GM19324 (cell line): ENCODE measurements around the gene SERTAD2.

ENCODE experiments used
- ATAC-seq: cut with Tn5 transposase; IDR thresholded peaks from one replicate; pipeline ENCODE4 v1.9.1; 2021; ENCODE audit warnings: mild to moderate bottlenecking, moderate library complexity; ENCODE audit not compliant: unreplicated experiment, low FRiP score

The SERTAD2 gene

DNA sequence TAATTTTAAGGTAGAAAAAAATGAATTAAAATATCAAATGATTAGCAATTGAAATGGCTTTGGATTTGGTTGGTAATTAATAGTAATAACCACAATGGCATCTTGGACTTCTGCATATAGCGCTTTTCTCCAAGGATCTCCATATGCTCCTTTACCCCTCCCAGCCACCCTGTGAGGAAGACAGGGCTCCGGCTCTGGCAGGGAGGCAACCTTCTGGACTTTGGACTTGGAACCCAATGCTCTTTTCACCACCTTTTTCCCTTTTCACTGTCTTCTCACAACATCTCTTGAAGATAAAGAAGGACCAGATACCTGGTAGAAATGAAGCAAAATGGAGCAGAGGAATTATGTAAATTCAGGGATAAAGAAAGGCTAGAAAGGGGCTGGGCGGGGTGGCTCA, 23.8 kb upstream of the SERTAD2 start:
- ATAC-seq = no peak

DNA sequence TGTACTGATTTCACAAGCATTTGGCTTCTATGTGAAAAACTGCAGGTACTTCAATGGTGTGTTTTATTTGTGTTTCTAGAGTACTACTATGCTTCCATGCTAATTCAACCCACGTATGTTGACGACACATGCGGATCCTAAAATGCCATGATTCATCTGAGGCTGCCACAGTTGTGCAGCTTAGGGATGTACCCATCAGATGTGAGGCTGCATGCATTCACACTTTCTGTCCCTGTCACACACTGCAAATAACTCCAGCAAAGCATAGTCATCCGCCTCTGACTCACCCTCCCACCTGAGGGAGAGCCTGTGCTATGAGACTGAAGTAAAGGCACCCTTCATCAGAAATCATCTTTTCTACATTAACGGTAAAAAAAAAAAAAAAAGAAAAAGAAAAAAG, 22.1 kb upstream of the SERTAD2 start:
- no peak for ATAC-seq

DNA sequence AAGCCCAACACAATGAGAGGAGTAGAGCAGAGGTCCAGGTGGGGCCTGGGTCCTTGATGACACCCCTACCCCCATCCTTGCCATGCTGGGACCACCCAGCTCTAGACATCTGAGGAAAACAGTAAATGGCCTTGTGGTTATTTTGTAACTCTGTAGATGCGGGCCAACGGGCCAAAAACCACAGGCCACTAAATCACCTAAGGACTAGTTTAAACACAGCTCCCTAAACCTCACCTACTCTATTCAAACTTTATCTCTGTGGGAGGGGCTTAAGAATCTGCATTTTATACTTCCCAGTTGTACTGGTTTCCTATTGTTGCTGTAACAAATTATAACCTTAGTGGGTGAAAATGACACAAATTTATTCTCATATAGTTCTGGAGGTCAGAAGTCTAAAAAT, 19.0 kb upstream of the SERTAD2 start:
- no peak for ATAC-seq

DNA sequence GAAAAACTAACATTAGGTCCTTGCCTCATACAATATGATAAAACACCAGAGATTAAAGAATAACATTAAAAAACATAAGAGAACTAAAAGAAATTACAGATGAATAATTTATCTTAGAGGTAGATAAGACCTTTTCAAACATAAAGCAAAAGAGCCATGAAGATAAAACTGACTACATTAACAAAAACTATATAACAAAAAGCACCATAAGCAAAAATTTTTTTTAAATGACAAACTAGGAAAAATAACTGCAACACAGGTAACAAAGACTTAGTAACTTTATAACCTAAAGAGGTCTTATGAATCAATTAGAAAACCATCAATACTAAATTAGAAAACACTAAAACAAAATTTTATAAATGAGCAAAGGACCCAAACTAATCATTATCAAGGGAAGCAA, 16.3 kb upstream of the SERTAD2 start:
- no peak for ATAC-seq

DNA sequence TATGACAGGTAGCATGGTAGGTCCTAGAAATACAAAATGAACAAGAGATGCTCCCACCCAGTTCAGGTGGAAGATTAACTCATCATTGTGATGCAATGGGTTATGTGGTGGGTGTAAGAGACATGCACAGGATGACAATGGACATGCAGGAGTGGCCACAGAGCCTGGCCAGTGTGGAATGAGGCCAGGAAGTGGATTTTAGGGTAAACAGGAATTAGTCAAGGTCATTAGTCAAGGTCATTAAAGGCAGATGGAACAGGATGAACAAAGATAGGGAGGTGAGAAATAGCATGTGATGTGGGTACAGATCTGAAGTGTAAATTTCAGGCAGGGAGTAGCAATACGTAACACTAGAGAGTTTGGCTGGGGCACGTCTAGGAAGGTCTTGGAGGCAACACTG, 15.6 kb upstream of the SERTAD2 start:
- no peak for ATAC-seq

DNA sequence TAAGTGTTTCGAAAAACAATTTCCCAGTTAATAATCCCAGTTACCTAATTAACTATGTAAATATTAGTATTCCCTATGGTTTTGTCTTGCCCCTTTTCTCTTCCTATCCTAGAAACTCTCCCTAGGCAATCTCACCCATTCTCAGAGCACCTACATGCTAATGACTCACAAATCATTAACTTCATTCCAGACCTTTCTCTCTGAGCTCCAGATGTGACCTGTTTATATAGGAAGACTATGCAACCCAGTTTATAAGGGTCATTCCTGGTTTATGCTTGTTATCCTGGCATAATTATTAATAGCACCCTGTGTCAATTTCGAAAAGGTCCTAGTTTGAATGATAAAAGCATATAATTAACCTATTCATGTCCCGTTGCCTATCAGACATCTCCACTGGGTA, 14.8 kb upstream of the SERTAD2 start:
- no peak for ATAC-seq

DNA sequence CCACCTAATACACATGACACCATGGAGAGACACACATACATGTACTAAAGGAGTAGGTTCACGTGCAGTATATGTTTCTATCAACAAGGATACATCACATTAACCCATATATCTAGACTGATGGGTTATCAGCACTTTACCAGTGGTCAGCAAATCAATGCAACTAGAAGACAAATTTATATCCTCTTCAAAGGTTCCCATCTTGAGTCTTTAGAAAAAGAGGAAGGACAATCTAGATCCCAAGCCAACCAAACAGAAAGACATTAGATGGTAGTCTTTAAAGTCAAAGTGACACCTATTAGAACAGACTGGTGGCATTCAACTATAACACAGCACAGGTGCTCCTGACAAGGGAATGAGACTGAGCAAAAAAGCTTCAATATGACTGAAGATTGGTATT, 13.8 kb upstream of the SERTAD2 start:
- peak; percentile 36 for ATAC-seq

DNA sequence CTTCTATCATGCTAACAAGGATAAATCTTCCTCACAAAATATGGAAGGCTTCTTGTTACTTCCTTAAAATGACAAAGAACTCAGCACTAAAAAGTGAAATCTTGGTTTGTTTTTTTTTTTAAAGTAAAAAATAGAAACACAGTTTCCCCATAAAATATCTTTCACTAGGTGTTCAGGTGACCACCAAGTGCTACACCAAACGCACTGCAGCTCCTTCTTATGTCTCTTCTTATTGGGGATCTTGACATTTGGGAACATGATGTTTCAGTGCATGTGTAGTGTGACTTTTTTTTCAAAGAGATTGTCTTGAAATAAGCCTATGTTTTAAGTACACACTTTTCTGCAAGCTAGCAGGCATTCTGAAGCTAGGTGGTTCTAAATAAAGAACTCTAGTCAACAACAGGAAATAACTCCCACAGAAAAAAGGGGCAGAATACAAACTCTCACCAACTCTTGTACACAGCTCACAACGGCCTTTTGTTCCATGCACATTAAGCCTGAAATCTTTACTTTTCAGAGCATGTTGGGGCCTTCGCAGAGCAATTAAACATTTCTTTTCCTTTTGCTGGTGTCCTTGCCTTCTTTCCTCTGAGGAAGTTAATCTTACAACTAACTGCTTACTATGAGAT, 13.2 kb upstream of the SERTAD2 start:
- peak; percentile 63 for ATAC-seq

DNA sequence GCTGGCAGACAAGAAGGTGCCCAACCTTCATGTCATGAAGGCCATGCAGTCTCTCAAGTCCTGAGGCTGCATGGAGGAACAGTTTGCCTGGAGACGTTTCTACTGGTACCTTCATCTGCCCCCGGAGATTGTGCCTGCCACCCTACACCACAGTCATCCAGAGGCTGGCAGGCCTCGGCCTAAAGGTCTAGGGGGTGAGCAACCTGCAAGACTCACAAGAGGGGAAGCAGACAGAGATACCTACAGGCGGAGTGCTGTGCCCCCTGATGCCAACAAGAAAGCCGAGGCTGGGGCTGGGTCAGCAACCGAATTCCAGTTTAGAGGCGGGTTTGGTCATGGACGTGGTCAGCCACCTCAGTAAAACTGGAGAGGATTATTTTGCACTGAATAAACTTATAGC, 12.0 kb upstream of the SERTAD2 start:
- no peak for ATAC-seq

DNA sequence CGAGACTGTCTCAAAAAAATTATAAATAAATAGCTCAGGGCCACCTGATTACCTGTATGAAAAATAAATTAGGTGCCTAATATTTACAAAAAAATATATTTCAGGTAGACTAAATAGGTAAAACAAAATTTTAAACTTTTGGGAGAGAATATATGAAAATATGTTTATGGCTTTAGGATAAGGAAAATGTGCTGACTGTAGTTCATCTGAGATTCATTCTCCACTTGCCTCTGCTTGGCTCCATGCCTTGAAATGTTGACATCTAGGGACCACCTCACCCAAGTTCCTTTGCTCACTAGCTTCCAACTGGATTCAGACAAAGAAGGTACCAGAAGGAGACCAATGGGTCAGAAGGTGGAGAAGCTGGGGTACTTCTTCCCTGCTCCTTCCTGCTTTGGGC, 9.7 kb upstream of the SERTAD2 start:
- ATAC-seq = no peak

DNA sequence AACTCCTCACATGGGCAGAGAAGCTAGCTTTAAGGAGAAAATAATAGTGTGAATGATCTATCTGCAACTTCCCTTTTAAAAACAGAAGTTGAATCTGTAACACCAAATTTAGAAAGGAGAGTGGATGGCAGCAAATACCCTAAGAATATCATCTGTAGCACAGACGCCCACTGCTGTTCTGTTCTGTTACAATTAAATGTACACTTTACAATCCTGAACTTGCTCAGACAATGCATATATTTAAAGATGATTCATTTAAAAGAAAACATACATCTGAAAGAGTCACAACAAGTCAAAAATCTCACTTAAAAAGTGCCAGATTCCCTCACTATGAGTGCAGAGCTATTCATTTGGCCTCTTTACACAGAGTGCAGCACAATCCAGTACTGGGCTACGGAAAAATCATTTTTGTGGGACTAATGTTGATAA, 8.0 kb upstream of the SERTAD2 start:
- ATAC-seq = no peak

DNA sequence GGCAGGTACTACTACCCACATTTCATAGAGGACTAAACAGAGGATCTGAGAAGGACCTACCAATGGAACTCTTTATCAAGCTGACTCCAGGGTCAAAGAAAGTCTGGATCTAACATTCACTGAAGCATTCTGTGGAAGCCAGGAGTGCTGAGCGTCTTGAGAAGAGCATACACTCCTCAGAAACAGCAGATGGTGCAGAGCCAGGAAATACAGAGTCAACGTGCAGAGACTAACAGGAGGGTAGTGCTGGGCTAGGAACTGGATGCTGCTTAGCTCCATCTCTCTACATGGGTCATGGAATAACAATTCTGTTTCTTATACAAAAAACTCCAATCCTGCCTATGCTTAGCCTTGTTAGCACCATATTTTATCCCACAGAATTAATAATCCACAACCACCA, 5.5 kb upstream of the SERTAD2 start:
- no peak for ATAC-seq

DNA sequence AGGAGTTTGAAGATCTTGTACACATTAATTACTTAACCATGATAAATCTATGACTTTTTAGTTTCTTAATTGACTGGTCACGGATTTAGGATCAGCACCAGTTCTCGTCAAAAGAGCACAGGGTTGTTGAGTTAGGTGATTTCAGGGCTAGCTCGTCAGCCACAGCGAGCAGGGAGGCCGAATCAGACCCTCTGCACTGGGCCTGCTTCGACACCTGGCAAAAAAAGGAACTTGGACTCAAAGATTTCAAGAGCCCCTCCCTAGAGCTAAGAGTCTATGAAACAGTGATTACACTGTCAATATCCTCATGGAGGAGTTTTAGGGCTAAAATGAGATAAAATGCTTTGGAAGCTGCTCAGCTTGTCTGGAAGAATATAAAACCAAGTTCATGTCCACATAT, 4.6 kb upstream of the SERTAD2 start:
- no peak for ATAC-seq

DNA sequence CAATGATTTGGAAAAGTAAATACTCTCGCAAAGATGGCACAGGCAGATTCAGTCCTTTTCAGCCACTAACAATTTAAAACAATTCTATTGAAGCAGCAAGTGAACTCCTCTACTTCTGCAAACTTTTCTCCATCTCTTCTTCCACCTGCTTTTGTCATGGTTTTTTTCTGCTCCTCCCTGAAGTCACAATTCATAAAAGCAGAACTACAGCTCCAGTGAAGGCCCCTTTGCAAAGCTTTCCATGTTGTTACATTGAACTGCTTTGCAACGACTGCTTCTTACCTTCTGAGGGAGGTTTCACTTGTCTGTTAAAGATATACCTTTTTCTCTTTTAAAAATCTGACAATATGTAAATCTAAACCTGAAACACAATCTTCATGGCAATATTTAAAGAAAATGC, 3.7 kb upstream of the SERTAD2 start:
- ATAC-seq = no peak

DNA sequence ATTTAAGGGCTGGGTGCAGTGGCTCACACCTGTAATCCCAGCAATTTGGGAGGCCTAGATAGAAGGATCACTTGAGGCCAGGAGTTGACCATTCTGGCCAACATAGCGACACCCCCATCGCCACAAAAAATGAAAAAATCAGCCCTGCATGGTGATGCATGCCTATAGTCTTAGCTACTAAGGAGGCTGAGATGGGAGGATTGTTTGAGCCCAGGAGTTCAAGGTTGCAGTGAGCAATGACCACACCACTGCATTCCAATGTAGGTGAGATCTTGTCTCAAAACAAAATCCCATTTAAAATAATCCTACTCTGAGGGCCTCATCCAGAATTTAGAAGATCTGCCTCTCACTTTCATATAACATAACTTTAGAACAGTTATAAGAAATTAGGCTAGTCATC, 2.7 kb upstream of the SERTAD2 start:
- no peak for ATAC-seq

DNA sequence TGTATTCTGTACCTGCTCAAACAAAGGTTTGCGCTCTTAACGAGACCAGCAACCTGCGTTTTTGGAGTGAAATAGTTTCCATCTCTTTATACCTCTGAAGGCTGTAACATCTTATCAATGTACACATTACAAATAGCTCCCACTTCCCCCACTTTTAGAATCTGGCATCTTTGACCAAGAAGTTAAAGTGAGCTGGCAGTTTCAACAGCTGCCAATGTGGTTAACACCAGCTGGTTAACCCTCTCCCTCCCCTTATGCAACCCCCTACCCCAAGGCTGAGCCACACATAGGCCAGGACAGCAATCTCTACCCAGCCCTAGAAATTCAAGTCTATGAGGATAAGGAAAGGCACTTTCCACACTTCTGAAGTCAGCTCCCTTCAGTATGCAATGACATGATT, 2.2 kb upstream of the SERTAD2 start:
- no peak for ATAC-seq

DNA sequence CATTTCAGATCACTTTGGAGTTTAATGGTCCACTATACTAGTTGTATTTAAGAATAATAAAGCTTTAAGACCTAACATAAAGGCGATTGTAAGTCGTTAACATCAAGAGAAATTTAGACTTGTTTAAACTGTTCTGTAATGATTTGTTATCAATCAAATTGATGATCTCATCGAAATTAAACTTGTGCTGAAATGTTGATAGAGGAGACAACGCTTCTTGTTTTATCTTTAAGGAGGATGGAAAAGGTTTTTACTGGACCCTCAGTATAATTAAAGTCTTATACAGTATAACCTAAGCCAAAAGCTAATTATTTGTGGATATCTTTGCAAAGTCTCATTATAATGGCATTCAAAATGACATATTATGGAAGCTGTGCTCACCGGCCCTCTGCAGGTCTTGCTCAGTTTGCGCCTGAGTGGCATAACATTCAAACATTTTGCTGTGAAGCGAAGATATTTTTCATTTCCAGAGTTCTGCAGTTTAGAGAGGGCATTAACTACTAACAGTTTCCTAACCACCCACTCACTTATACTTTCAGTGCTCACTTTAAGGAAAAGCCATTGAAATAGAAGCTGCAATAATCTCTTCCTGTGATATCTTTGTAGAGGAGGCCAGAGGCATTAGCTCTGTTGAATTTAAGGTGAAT, 1.4 kb upstream of the SERTAD2 start:
- ATAC-seq = no peak

DNA sequence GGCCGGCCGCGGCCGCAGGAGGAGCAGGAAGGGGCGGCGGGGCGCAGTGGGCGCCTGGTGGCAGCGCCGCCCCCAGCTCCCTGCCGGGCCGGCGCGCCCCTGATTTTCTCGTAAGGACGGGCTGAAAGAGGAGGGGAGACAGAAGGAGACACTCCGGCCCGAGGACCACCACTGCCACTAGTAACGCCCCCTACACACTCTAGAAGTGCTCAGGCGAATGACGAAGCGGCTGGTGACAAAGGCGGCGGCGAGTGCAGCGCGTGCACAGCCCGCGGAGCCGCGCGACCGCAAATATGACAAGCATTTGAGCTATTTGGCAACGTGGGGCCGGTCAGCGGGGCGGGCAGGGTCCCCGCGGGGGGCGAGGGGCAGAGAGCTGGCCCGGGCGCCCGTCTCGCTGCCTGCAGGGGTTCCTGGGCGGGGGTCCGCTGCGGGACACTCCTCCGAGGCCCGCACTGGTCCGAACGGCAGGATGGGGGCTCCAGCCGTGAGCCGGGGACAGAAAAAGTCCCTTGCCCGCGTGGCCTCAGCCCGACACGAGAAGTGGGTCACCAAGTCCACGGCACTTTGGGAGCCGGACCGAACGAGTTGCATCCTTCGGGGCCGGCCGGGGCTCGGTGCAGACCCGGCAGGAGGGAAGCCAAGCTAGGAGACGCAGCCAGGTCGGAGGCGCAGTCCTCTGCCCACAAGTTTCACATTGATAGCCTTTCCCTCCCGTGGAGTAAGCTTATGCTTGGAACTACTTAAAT, 524 bp upstream of the SERTAD2 start:
- peak; percentile 45 for ATAC-seq

DNA sequence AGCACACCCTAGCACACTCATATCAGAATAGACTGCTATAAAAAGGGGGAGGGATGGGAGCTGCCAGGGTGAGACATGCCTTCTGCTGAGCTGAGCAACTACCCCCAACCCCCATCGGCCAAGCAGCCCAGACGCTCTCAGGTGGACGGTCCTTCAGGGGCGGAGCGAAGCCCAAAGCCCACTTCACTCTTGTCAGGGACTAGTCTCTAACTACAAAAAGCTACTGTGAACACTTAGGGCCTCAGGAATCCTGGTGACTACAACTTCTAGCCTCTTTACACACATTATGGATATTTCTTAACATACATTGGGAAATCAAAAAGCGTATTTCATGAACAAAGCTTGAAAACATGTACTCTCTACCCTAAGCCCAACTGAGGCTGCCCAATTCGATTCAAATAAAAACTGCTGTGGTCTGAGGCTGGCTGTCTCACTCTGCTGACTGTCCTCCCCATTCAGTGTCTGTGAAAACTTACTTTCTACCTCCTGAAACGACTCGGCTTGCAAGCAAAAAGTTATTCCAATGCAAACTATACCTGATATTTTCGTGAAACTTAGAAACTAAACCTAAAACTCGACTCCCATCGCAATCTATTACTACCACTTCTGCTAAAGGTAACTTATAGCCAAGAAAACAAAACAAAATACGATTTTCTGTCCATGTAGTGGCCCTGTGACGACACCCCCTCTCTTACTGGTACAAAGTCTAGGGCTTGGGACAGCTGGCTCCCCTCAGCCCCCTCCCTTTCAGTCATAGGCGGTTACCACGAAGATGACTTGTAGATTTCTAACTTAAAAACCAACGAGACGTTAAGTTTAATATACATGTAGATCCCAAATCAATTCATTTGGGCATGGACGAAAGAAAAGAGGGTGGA, 1.2 kb downstream of the SERTAD2 start:
- no peak for ATAC-seq

DNA sequence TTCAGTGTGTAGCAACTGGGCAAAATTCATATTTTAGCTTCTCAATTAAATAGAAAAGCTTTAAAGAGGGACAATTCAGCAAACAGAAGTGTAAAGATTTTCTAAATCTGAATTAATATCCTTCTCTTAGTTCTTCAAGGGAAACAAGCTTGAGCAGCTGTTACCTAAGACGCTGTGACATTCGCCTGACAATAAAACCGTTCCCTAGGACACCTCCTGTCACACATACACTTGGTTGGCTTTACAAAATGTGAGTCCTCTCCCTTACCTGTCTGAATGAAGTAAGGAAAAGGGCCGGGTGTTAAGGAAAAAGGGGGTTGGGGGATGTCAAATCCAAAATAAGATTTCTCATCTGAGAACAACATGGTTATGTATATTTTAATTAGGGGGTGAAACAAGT, 2.1 kb downstream of the SERTAD2 start:
- ATAC-seq = no peak

DNA sequence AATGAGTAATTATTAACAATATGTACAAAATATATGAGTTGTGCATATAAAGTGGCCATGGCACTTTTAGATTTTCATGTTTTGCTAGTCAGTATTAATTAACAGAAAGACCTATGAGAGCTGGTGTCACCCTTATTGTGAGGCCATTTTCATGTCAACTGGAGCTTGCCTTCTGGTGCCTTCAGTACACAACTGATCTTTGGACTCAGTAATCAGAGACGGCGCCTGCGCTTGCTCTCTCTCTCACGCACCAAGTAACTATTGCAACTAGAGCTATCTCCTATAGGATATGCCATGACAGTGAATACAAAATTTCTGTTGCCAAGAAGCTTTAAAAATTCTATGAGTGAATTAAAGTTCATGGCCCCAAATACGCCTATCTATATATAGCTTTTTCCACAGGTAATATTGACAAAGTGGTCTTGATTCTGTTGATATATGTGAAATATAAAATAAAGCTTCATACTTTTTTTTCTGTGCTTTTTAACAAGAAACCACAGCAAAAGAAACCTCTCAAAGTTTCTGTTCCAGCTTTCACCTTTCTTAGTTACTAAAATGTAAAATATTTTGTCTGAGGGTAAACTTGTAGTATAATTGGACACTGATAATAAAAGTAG, 2.9 kb downstream of the SERTAD2 start:
- no peak for ATAC-seq
